ENCODE measurements around the gene SRRM1. TPM values are rescaled to one million over a fixed set of nuclear protein-coding genes. Genes with fewer than 3 reads are reported as not detected.
"Not testable (repeated sequence)": the region's sequence is repeated elsewhere in the genome, so short reads cannot be mapped to it uniquely, and the experiment has no call there.

The SRRM1 gene
- total RNA-seq, 1 donor from 2014 or later: 59.7 TPM

- DNase-seq (ENCODE audit: low spot score): no peak
Measured at GRCh38 chr1:24715658-24716057, 72.6 kb downstream of the SRRM1 start.

DNA sequence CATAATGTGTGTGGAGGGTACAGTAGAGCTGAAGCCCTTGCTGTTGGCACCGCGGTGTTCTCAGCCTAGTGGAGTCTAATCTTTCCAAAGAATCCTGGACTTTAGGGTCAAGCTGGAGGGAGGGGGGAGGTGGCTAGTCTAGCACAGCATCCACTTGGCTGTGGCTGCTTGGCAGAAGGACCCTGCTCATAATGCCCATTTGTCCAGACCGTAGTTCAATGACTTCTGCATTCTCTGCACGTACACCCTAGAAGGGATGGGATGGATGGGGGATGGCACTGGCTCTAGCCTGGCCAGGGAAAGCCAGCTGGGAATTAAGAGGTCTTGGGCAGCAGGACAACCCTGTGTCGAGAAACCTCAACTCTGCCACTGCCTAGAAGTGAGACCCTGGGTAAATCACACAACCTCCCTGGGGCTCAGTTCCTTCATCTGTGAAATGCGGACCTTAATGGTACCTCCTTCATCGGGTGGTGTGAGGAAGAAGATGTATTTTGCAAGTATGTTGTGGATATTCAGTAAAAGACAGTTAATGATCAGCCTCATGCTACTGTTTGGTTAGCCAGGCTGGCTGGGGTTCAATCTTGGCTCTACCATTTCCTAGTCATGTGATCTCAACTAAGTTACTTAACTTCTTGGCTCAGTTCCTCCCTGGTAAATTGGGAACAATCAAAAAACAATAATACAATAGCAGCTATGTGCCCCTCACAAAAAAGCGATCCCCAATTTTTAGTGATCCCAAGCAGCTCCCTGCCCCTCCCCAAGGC, 75.0 kb downstream of the SRRM1 start:
- no peak for DNase-seq (ENCODE audit: low spot score)

GRCh38 chr1:24720152-24720551, 77.0 kb downstream of the SRRM1 start:
- DNase-seq (ENCODE audit: low spot score): peak; percentile 30

DNA sequence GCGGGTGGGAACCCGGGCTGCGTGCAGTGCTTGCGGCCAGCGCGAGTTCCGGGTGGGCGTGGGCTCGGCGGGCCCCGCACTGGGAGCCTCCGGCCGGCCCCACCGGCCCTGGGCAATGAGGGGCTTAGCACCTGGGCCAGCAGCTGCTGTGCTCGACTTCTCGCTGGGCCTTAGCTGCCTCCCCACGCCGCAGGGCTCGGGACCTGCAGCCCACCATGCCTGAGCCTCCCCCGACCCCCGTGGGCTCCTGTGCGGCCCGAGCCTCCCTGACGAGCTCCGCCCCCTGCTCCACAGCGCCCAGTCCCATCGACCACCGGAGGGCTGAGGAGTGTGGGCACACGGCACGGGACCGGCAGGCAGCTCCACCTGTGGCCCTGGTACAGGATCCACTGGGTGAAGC, 78.4 kb downstream of the SRRM1 start:
- no peak for DNase-seq (ENCODE audit: low spot score)

- not testable (repeated sequence) for DNase-seq (ENCODE audit: low spot score)
Measured at GRCh38 chr1:24722073-24723035, 79.3 kb downstream of the SRRM1 start.

Other genes with a start within 250 kb of the SRRM1 start
- 14.7 TPM for gene STPG1, start 229.5 kb upstream of the SRRM1 start, total RNA-seq (ENCODE audit: insufficient read depth, low replicate concordance)
- gene NIPAL3, start 227.5 kb upstream of the SRRM1 start, total RNA-seq (ENCODE audit: insufficient read depth, low replicate concordance): 24.6 TPM
- 12.8 TPM for gene RCAN3, start 140.5 kb upstream of the SRRM1 start, total RNA-seq (ENCODE audit: insufficient read depth, low replicate concordance)
- gene NCMAP, start 87.2 kb upstream of the SRRM1 start, total RNA-seq (ENCODE audit: insufficient read depth, low replicate concordance): 1.9 TPM
- 335 TPM for gene CLIC4, start 102.1 kb downstream of the SRRM1 start, total RNA-seq (ENCODE audit: insufficient read depth, low replicate concordance)

All from umbilical cord (tissue), 2 donors.